ENCODE measurements around the gene MYZAP.

MYZAP gene

GRCh38 chr15:57637846-57638245 lies 46.1 kb downstream of the MYZAP start:
- no peak overlapping the region for H3K4me3 ChIP-seq (replicated peaks; ENCODE audit: low read depth, low read length)
- no peak for TF ChIP-seq CTCF (IDR thresholded peaks at IDR 0.05; ENCODE audit: low read depth, low read length, missing control alignments)
- DNase-seq (ENCODE audit: extremely low read depth, low read depth) = no peak

- DNase-seq (ENCODE audit: extremely low read depth, low read depth) = no peak
- no peak overlapping the region for H3K4me3 ChIP-seq (replicated peaks; ENCODE audit: low read depth, low read length)
- TF ChIP-seq CTCF (IDR thresholded peaks at IDR 0.05; ENCODE audit: low read depth, low read length, missing control alignments) = no peak
These were observed 47.6 kb downstream of the MYZAP start for GRCh38 chr15:57639306-57639705.

GRCh38 chr15:57640930-57641682 lies 49.4 kb downstream of the MYZAP start:
- TF ChIP-seq CTCF (IDR thresholded peaks at IDR 0.05; ENCODE audit: low read depth, low read length, missing control alignments) = peak; percentile 49
- DNase-seq (ENCODE audit: extremely low read depth, low read depth) = peak; percentile 5
- H3K4me3 ChIP-seq (replicated peaks; ENCODE audit: low read depth, low read length) = no peak overlapping the region

- no peak for DNase-seq (ENCODE audit: extremely low read depth, low read depth)
- TF ChIP-seq CTCF (IDR thresholded peaks at IDR 0.05; ENCODE audit: low read depth, low read length, missing control alignments) = no peak
- H3K4me3 ChIP-seq (replicated peaks; ENCODE audit: low read depth, low read length) = no peak overlapping the region
These were observed 52.1 kb downstream of the MYZAP start for GRCh38 chr15:57643826-57644225.

GRCh38 chr15:57646087-57646486 lies 54.4 kb downstream of the MYZAP start:
- no peak for TF ChIP-seq CTCF (IDR thresholded peaks at IDR 0.05; ENCODE audit: low read depth, low read length, missing control alignments)
- H3K4me3 ChIP-seq (replicated peaks; ENCODE audit: low read depth, low read length) = no peak overlapping the region
- no peak for DNase-seq (ENCODE audit: extremely low read depth, low read depth)

GRCh38 chr15:57647071-57647790 lies 55.5 kb downstream of the MYZAP start:
- DNase-seq (ENCODE audit: extremely low read depth, low read depth) = no peak
- no peak overlapping the region for H3K4me3 ChIP-seq (replicated peaks; ENCODE audit: low read depth, low read length)

More at GRCh38 chr15:57647071-57647790, 55.5 kb downstream of the MYZAP start:
- TF ChIP-seq CTCF (IDR thresholded peaks at IDR 0.05; ENCODE audit: low read depth, low read length, missing control alignments) = no peak
